Calu3 (cell line): ENCODE results near the gene ZFAND5. TPM values are rescaled to one million over a fixed set of nuclear protein-coding genes. Genes with fewer than 3 reads are reported as not detected.

Experiments
- BruUV-seq: library from RNA; stranded (reverse); fragments of 400-500 nt; replicated peaks from 2 replicates; lab custom pipeline; 2021; lab: Mats Ljungman, UMichigan
- CTCF ChIA-PET: fragments of 300-600 bp; sonication (Branson Sonifier 250); formaldehyde crosslinking; loops from one replicate; lab custom pipeline; 2022; ENCODE audit warnings: antibody characterized with exemption; lab: Charles Lee
- DNase-seq: peaks from one replicate; pipeline ENCODE4 v3.0.0; 2022
- H3K27ac Mint-ChIP-seq: one replicate; pipeline ENCODE4 v1.8.0; 2022; ENCODE audit warnings: mixed read lengths; ENCODE audit not compliant: unreplicated experiment
- H3K27me3 Mint-ChIP-seq: one replicate; pipeline ENCODE4 v1.8.0; 2022; ENCODE audit warnings: mixed read lengths; ENCODE audit not compliant: unreplicated experiment
- H3K36me3 Mint-ChIP-seq: one replicate; pipeline ENCODE4 v1.8.0; 2022; ENCODE audit warnings: mild to moderate bottlenecking, moderate library complexity, mixed read lengths; ENCODE audit not compliant: insufficient read depth, unreplicated experiment
- H3K4me1 Mint-ChIP-seq: one replicate; pipeline ENCODE4 v1.8.0; 2022; ENCODE audit warnings: mild to moderate bottlenecking, low read depth, mixed read lengths; ENCODE audit not compliant: unreplicated experiment
- H3K4me3 Mint-ChIP-seq: one replicate; pipeline ENCODE4 v1.8.0; 2022; ENCODE audit warnings: mild to moderate bottlenecking, low read depth, moderate library complexity, mixed read lengths; ENCODE audit not compliant: unreplicated experiment
- H3K9me3 Mint-ChIP-seq: one replicate; pipeline ENCODE4 v1.8.0; 2022; ENCODE audit warnings: low read depth, mixed read lengths; ENCODE audit not compliant: unreplicated experiment
- intact Hi-C: fragments of 100-400 bp; cut with micrococcal nuclease; formaldehyde crosslinking; loops from one replicate; pipeline ENCODE4 v1.10.0; 2022; ENCODE audit not compliant: unreplicated experiment
- total RNA-seq: library from RNA; stranded (reverse); gene quantifications from 2 replicates; pipeline ENCODE4 v1.2.3, GENCODE V29; 2022
- TF ChIP-seq, protein P1 (sequence below): fragments of 200-600 bp; IDR thresholded peaks from one replicate; pipeline ENCODE4 v1.8.0; 2022; ENCODE audit warnings: antibody characterized with exemption; ENCODE audit not compliant: unreplicated experiment

Gene ZFAND5
- total RNA-seq, 1 experiment from 2014 or later: 115 TPM

GRCh38 chr9:72352911-72353388, 12.1 kb downstream of the ZFAND5 start:
- CTCF ChIA-PET: no interaction called here
- H3K4me3 Mint-ChIP-seq: no peak overlapping the region
- no peak for DNase-seq
- no peaks in the 10 kb centered on the region for H3K9me3 Mint-ChIP-seq
- no peaks in the 10 kb centered on the region for H3K27me3 Mint-ChIP-seq
- TF ChIP-seq, protein P1, sequence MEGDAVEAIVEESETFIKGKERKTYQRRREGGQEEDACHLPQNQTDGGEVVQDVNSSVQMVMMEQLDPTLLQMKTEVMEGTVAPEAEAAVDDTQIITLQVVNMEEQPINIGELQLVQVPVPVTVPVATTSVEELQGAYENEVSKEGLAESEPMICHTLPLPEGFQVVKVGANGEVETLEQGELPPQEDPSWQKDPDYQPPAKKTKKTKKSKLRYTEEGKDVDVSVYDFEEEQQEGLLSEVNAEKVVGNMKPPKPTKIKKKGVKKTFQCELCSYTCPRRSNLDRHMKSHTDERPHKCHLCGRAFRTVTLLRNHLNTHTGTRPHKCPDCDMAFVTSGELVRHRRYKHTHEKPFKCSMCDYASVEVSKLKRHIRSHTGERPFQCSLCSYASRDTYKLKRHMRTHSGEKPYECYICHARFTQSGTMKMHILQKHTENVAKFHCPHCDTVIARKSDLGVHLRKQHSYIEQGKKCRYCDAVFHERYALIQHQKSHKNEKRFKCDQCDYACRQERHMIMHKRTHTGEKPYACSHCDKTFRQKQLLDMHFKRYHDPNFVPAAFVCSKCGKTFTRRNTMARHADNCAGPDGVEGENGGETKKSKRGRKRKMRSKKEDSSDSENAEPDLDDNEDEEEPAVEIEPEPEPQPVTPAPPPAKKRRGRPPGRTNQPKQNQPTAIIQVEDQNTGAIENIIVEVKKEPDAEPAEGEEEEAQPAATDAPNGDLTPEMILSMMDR: no peak
- H3K4me1 Mint-ChIP-seq: peaks cover 35% of the 10 kb centered on the region
- intact Hi-C loops: loop anchor here (5.0 kb wide), 1 partner anchor 441 kb away; the partner anchor contains the start of genes ABHD17B and C9orf85
- no TSS peak for BruUV-seq
- no peak overlapping the region for H3K27ac Mint-ChIP-seq
- peaks cover 54% of the 10 kb centered on the region for H3K36me3 Mint-ChIP-seq

DNA sequence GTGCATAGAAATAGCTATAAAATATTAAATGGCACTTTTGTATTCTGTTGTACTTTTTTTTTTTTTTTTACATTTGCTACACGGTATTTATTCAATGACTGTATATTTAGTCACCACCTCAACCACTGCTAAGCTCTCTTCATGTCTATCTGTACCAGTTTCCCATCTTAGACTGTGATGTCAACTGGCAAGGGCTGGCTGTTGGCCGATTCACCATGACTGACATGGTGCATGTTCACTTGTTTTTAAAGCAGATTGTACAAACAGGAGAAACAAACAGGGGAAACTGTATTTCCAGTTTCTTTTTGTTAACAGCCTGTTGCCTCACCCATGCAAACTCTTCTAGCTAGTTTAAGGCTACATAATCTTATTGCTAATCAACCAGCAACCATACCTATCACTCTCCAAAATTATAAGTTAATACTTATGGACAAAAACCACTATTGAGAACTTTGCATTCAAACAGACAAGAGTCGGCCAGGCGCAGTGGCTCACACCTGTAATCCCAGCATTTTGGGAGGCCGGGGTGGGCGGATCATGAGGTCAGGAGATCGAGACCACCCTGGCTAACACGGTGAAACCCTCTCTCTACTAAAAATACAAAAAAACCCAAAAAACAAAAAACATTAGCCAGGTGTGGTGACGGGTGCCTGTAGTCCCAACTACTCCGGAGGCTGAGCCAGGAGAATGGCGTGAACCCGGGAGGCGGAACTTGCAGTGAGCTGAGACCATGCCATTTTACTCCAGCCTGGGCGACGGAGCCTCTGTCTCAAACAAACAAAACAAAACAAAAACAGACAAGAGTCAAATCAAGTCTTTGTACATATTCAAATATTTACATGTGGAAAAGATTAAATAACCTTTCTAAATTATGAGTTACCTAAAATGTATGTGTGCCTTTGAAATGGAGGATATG, 13.2 kb downstream of the ZFAND5 start:
- Mint-ChIP-seq H3K9me3 (no peaks in the 10 kb centered on the region), H3K4me1 (peaks cover 27% of the 10 kb centered on the region), H3K27ac (no peak overlapping the region), H3K27me3 (no peaks in the 10 kb centered on the region), H3K4me3 (no peak overlapping the region), H3K36me3 (peaks cover 46% of the 10 kb centered on the region)
- BruUV-seq: no TSS peak
- no peak for DNase-seq
- CTCF ChIA-PET: interaction anchor here (0.6 kb wide), 1 partner anchor 320 kb away, joined by 3 read pairs; no protein-coding TSS in a partner anchor
- TF ChIP-seq, protein P1: no peak
- intact Hi-C loops: loop anchor here (5.0 kb wide), 1 partner anchor 439 kb away; the partner anchor contains the start of genes ABHD17B and C9orf85

DNA sequence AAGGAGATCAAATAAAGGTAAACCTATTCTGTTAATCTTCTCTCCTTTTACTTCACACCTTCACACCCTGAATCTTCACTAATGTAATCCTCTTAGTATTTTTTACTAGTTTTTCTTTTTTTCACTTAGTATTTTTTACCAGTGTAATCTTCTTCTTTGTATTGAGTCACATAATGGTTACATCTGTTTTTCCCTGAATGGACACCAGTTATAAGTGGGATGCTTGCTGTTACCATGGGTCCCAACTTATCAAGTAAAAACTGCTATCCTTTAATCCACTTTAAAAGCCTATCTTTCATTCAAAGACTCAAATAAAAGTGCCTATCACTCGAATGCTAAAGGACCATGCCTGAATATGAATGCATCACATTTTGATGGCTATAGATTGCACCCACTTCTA, 15.1 kb downstream of the ZFAND5 start:
- CTCF ChIA-PET: no interaction called here
- Mint-ChIP-seq H3K27ac (no peak overlapping the region), H3K4me1 (peaks cover 14% of the 10 kb centered on the region), H3K9me3 (no peaks in the 10 kb centered on the region), H3K4me3 (no peak overlapping the region), H3K27me3 (no peaks in the 10 kb centered on the region), H3K36me3 (peaks cover 27% of the 10 kb centered on the region)
- intact Hi-C loops: loop anchor here (5.0 kb wide), 1 partner anchor 438 kb away; the partner anchor contains the start of genes ABHD17B and C9orf85
- no TSS peak for BruUV-seq
- DNase-seq: no peak
- TF ChIP-seq, protein P1: no peak

DNA sequence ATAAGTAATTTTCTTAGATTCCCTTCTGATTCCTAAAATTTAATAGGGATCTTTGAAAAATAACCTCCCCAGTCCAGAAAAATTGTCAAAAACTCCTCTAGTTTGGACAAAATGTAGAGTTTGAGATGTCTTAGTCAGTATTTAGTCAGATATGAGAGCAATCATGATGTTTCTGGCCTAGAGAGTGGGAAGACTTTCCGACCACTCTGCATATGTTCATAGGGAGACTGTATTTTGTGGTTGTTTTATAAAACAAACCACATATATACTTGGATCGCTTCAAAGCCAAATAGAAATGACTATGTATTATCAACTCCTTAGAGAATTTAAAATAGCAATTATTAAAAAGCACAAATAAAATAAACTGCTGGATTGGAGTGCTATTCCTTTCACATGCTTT, 15.8 kb downstream of the ZFAND5 start:
- Mint-ChIP-seq H3K36me3 (peaks cover 25% of the 10 kb centered on the region), H3K27ac (no peak overlapping the region), H3K9me3 (no peaks in the 10 kb centered on the region), H3K27me3 (no peaks in the 10 kb centered on the region), H3K4me1 (peaks cover 11% of the 10 kb centered on the region), H3K4me3 (no peak overlapping the region)
- DNase-seq: no peak
- CTCF ChIA-PET: no interaction called here
- TF ChIP-seq, protein P1: no peak
- intact Hi-C loops: no loop called here
- no TSS peak for BruUV-seq
